GM12801 (cell line): ENCODE measurements around the gene COX7A2L.

Experiments used
- TF ChIP-seq, protein P1 (sequence below): IDR thresholded peaks from one replicate; pipeline ENCODE4 v1.5.1; 2011; ENCODE audit warnings: control low read depth; ENCODE audit not compliant: insufficient read length; ENCODE audit errors: extremely low read depth

The COX7A2L gene

DNA sequence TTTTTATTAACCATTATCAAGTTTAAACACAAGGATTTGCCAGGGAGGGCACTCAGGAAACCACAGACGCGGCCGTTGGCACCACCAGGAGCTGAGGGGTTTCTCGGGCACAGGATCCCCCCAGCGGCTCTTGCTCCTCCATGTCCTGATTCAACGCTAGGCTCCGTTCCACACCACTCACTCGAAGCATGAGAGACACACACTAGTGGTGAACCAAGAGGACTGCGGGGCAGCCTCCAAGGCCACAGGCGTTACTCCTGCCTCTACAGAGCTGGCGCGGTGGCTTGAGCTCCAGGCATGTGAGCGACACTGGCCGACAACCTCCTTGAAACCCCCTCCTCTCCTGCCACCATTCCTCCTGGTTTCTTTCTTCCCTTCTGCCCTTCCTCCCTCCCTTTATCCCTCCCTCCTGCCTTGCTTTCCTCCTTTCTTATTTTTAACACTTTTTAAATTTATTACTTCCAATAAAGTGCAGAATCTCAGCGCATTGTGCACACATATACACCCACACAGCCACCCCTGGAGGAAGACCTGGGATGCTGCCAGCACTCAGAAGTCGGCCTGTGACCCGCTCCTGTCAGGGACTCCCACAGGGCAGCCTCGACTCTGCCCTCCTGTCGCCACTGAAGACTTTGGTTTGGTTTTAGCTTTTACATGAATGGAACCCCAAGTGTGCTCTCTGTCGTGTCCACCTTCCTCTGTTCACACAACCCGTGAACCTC, 21.7 kb downstream of the COX7A2L start:
- TF ChIP-seq, protein P1, sequence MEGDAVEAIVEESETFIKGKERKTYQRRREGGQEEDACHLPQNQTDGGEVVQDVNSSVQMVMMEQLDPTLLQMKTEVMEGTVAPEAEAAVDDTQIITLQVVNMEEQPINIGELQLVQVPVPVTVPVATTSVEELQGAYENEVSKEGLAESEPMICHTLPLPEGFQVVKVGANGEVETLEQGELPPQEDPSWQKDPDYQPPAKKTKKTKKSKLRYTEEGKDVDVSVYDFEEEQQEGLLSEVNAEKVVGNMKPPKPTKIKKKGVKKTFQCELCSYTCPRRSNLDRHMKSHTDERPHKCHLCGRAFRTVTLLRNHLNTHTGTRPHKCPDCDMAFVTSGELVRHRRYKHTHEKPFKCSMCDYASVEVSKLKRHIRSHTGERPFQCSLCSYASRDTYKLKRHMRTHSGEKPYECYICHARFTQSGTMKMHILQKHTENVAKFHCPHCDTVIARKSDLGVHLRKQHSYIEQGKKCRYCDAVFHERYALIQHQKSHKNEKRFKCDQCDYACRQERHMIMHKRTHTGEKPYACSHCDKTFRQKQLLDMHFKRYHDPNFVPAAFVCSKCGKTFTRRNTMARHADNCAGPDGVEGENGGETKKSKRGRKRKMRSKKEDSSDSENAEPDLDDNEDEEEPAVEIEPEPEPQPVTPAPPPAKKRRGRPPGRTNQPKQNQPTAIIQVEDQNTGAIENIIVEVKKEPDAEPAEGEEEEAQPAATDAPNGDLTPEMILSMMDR: no peak

DNA sequence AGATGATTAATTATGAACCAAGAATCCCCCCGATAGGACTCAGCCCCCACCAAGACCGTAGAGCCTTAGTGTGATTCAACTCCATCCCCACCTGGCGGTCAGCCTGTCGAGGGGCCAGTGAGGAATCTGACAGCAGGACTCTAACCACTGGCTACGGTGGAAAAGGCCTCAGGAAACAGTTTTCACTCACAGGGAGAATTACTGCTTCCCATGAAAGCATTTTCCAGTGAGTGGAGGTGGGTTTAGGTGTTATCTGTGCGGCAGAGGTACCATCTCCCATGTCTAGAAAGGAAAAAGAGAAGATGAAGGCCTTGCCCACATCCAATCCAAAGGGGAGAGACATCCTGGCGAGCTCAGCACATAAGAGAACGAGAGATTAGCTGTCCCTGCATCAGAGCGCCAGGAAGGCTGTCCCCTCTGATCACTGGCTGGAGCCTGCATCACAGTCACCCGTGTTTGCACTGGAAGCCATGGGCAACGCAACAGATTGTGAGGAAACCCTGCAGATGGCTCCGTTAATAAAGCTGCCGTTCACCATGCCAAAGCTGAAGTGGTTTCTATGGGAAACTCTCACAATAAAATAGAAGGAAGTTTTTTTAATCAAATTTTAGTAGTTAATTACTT, 22.3 kb downstream of the COX7A2L start:
- TF ChIP-seq, protein P1: no peak

DNA sequence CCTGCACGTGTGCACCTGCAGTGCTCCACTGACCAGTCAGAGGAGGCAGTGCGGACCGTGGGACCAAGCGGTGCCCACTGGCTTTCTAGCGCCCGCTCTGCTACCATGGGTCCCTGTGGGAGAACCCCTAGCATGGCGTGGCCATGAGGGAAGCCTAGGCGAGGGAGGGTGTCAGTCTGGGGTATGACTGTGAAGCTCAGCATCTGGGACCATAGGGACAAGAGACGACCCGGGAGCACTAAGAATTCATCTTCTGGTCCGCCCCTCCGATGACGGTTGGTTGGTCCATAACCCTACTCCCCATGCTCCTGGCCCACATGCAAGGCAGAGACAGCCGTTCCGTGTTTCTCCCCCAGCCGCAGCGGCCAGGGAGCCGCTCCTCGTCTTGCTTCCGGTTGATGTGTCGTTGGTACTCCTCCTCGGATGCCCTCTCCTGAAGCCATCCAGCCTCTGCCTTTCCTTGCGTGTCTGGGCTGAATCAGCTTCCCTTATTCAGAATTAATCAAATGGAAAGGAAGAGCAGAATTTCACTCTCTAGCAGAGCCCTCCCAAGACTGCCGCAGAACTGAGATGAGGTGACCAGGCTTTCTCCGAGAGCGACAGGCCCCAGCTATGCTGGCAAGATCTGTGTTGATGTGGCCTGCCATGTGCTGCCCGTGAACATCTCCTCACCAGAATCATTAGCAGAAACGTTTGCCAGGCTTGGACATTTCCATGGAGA, 23.0 kb downstream of the COX7A2L start:
- TF ChIP-seq, protein P1: no peak

DNA sequence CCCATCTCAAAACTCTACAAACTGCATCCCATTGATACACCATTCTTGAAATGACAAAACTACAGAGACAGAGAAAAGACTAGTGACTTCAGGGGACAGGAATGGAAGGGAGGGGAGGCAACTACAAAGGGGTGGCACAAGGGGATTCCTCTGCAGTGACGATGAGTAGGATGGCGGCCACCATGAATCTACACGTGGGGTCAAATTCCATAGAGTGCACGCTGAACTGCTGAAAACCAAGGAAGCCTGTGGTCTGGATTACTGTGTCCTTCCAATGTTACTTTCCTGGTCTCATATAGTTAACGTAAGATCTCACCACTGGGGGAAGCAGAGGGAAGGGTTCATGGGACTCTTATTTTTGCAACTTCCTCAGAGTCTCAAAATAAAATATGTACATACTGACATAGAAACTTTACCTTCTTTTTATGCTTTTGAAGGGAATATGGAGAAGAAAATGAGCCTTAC, 23.6 kb downstream of the COX7A2L start:
- TF ChIP-seq, protein P1: no peak

DNA sequence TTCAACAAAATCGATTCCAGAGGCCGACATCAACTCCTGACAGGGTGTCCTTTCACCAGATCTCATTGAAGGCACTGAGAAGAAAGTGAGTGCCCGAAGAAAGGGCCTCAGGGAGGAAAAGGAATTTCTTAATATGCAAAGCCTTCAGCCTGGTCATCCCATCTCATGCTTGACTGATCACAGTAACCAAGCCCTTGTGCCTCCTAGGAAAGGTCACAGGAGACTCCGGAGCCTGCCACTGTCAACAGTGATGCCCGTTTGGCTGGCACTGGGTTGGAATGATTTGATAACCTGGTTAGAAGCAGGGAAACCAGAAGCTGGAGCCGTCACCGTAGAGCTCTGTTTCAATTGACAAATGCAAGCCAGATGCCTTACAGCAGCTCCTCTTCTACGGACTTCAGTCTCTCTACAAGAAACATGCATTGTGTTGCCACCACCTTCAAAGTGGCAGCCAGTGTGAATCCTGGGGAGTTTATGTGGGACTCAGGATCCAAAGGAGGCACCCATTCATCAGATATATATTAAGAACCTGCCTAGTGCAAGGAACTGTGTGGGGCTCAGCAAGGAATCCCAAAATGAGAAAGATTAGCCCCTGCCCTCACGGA, 24.6 kb downstream of the COX7A2L start:
- TF ChIP-seq, protein P1: no peak

DNA sequence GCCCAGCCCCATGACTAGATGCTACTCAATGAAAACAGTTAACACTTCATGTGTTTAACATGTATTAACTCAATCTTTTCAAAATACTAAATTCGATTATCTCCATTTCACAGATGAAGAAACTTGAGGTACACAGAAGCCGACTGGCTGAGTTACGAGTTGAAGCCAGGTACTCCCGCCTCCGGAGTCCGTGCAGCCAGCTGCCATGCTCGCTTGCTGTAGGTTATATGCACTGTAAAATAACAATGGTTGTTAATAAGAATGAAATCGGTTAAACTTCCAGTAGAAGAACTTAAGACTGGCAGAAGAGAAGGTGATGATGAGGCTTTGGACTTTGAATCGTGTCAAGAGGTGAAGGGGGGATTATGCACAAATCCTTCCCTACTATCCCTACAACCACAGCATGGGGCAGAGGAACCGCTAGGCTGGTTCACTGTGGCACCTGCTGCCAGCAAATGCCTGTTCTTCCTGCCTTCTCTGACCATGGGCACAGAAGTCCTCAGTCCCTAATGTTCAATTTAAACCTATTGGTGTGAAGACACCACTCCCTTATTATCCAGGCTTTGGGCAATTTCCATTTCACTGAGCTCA, 25.4 kb downstream of the COX7A2L start:
- TF ChIP-seq, protein P1: no peak

DNA sequence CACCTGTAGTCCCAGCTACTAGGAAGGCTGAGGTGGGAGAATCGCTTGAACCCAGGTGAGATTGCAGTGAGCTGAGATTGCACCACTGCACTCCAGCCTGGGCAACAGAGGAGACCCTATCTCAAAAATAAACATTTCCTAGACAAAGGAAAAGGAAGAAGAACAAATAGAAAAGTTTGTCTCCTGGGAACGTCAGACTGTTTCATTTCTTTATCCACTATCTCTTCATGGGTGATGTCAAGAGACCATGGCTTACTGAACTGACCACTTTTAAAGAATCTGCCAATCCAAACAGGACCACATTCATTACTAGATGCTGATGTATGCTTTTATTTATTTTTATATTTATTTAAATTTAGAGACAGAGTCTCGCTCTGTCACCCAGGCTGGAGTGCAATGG, 26.8 kb downstream of the COX7A2L start:
- TF ChIP-seq, protein P1: no peak
